HCT116 (cell line): ENCODE results near the gene FOXC2.

Experiments used
- EZH2phosphoT487 ChIP-seq: fragments of 200-600 bp; IDR thresholded peaks from 2 replicates; pipeline ENCODE4 v1.6.1; 2018; ENCODE audit warnings: antibody characterized with exemption, borderline replicate concordance
- JUND ChIP-seq: IDR thresholded peaks from 2 replicates; pipeline ENCODE4 v1.6.1; 2012
- POLR2AphosphoS5 ChIP-seq: IDR thresholded peaks from 2 replicates; pipeline ENCODE4 v1.6.1; 2011; ENCODE audit warnings: mild to moderate bottlenecking, low read depth, low read length, moderate library complexity

GRCh38 chr16:86540894-86541293, 25.7 kb upstream of the FOXC2 start:
- TF ChIP-seq JUND (no peak), EZH2phosphoT487 (no peak), POLR2AphosphoS5 (no peak)
